ENCODE results near the gene EHHADH.
"Not testable (repeated sequence)": the region's sequence is repeated elsewhere in the genome, so short reads cannot be mapped to it uniquely, and the experiment has no call there.

The EHHADH gene

DNA sequence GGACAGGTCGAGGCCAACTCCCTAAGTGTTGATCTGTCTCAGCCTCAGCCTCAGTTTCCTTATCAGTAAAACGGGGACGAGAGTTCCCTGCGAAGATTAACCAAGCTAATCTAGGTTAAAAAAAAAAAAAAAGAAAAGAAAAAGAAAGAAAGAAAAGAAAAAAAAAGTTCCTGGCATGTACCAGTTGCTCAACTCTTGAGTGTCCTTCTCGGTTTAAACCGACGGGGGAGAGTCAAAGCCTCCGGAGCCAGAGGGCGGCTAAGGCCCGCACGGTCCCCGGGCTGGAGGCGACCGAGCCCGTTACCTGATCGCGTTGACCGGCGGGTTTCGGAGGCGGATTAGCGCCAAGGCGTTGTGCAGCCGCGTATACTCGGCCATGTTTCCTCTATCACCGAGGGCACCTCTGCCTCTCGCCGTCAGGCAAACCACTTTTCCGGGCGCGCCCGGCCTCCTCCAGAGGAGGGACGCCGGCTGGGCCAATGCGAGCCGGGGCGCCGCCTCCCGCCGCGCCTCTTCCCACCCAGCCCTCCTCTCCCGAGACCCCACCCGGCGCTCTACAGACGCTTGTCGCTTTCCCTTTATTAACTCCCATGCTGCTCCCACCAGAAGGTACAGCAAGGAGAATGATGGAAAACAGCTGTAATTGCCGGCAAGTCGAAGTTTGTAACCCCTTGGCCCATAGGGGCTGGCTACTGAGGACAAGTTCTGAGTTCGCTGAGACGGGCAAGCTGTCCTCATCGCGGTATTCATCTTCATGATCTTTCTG is at the start of gene EHHADH:
TSS of gene EHHADH (minus strand) at position 405 of the 766 bp plus-strand sequence. CDS start at position 378, 27 bp downstream.
- peak; percentile 57 for DNase-seq

- DNase-seq = not testable (repeated sequence)
Observed at GRCh38 chr3:185299918-185300426, 46.1 kb upstream of the EHHADH start.

GRCh38 chr3:185297867-185298266 is 44.0 kb upstream of the EHHADH start:
- DNase-seq = no peak

- no peak for DNase-seq
Observed at GRCh38 chr3:185292238-185292637, 38.4 kb upstream of the EHHADH start.

DNA sequence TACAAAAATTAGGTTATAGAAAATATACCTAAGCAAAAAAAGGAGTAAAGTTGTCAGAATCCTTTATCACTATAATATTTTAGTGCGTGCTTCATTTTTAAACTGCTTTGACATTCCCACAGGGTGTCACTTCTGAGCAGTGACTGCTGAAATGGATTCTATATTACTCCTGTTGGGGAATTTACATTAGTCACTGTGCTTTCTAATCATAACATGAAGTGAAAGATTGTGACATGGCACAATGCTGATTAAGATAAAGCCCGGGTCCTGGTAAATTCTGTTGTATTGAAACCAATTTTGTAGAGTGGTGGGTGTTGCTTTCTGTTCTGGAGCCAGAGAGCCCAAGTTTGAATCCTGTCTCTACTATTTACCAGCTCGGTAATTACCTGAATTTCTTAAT is 36.4 kb upstream of the EHHADH start:
- no peak for DNase-seq

DNA sequence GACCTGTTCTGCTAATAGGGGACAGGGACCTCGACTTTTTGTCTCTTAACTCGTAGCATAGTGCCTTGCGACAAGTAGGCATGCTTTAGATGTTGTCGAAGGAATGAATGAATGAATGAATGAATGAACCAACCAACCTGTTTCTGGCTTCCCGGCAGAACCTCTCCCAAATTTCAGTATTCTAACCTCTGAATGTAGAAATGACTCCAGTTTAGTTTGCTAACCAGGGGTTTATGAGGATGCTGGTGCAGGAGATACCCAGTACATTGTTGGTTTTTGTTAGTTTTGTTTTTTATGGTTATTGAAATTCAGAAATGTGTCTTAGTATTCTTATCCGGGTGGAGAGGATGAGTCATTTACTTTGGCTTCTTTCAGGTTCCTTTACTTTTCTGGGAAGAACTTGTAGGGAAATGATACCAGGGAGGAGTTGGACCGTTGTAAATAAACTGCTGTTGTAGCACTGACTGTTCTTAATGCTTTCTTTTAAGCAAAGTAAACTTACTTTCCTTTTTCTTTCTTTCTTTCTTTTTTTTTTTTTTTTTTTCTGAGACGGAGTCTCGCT is 29.6 kb upstream of the EHHADH start:
- no peak for DNase-seq

DNA sequence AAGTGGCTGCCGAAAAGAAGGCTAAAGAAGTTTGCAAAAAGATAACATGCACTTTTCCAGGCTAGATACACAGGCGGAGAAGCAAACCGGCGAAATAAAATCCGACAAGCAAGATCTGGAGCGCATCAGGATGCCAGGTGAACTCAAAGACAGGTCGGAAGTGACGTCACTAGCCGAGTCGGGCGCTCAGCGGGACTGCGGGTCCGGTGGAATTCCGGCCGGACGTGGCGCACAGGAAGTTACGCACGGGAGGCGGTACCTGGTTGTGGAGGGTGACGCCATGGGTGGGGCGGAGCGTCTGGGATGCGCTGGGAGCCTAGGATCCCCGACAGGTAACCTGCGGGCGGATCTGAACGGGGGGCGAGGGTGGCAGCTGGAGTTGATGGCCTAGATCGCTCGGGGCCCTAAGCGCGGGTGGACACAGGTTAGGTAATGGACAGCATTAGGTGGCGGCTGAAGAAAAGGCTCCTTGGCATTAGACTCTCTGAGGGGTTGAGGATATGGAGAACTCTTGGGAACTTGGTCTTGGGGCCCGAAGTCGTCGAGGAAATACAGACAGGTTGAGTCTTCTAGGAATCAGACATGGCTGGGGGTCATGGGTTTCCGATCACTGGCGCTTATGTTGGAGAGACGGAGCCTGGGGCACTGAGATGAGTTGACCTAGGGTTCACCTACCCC is 29.0 kb upstream of the EHHADH start:
- peak; percentile 93 for DNase-seq

- DNase-seq = no peak
Observed at GRCh38 chr3:185280572-185281365, 26.9 kb upstream of the EHHADH start.

DNA sequence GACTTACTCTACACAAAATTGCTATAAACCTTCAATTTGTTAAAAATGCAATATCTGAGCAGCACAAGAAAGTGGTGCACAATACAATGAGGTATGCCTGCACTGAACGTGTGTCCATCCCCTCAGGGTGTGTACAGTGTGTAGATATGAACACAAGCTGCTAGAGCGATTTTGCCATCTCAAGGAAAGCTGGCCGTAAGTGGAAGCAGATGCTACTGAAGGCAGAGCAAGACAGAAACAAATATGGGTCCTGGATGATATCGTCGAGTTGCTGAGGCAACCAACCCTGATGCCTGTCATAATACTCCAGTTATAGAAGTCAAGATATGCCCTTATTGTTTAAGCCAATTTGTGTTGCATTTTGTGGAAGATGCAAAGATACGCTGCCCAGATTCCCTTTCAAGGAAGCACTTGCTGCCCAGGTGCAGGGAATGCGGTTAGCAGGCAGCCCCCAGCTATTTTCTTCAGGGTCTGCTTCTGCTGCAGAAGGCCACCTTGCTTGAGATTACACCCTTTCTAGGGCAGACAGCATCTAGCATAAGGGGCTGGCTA is 25.8 kb upstream of the EHHADH start:
- DNase-seq = no peak

DNA sequence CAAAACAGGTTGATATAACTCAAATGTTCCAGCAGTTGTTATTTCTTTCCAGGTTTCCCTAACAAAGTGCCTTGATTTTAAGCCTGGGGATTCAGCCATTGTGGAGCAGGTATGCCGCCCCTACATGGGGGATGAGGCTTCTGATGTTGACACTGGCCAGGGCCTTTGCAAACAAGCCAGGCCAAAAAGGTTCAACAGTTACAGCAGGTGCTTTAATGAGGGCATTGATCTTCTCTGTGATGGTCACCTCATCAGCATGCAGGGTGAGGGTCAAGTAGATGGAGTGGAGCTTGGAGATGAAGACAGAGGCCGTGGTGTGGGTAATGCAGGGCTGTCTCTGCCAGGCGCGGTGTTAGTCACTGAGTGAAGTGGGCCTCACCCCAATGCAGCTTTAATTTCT is 22.6 kb upstream of the EHHADH start:
- DNase-seq = no peak

- no peak for DNase-seq
Observed at GRCh38 chr3:185272033-185272432, 18.2 kb upstream of the EHHADH start.

DNA sequence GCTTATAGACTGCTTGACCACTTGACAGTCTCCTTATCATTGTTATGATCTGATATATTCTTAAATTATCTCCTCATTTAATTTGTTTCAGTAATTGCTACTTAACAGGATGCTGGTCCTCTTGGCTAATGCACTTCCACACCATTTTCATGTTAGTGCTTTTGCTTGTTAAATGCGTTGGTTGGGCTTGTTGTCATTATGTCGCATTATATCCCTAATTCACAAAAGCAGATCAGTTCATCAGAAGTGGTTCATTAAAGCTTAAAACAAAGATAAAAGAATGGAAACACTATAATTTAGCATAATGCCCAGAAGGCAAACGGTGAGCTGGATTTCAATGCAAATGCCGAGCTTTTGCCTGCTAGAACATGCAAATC is 17.1 kb upstream of the EHHADH start:
- no peak for DNase-seq

GRCh38 chr3:185270262-185270955 is 16.6 kb upstream of the EHHADH start:
- no peak for DNase-seq

- DNase-seq = no peak
Observed at GRCh38 chr3:185268194-185268962, 14.5 kb upstream of the EHHADH start.

- DNase-seq = no peak
Observed at GRCh38 chr3:185267193-185267592, 13.3 kb upstream of the EHHADH start.

GRCh38 chr3:185264849-185265553 is 11.2 kb upstream of the EHHADH start:
- no peak for DNase-seq

GRCh38 chr3:185263423-185263822 is 9.6 kb upstream of the EHHADH start:
- DNase-seq = no peak

GRCh38 chr3:185257334-185257733 is 3.5 kb upstream of the EHHADH start:
- DNase-seq = no peak

- DNase-seq = no peak
Observed at GRCh38 chr3:185254799-185255198, 950 bp upstream of the EHHADH start.

GRCh38 chr3:185253133-185253532 is 716 bp downstream of the EHHADH start:
- DNase-seq = not testable (repeated sequence)

- no peak for DNase-seq
Observed at GRCh38 chr3:185251272-185251671, 2.6 kb downstream of the EHHADH start.

All from stimulated activated CD4-positive, alpha-beta T cell treated with anti-CD3 and anti-CD28 coated beads, Interleukin-4, amount 100 ng/mL, for 1 hour (primary cell).